NCI-H1694 (cell line): Measurements from ENCODE around the gene ICA1.

ENCODE experiments used
- DNase-seq: peaks from one replicate; lab custom pipeline; 2025; lab: John Stamatoyannopoulos, UW

ICA1 gene

GRCh38 chr7:8160250-8160649 is 101.7 kb downstream of the ICA1 start:
- DNase-seq = no peak

GRCh38 chr7:8159595-8159994 is 102.4 kb downstream of the ICA1 start:
- DNase-seq = no peak

GRCh38 chr7:8157296-8157695 is 104.7 kb downstream of the ICA1 start:
- no peak for DNase-seq

- no peak for DNase-seq
Observed at GRCh38 chr7:8155836-8156235, 106.1 kb downstream of the ICA1 start.

GRCh38 chr7:8154272-8154671 is 107.7 kb downstream of the ICA1 start:
- no peak for DNase-seq

GRCh38 chr7:8152489-8153192 is 109.3 kb downstream of the ICA1 start:
- DNase-seq = no peak

GRCh38 chr7:8151161-8151725 is 110.7 kb downstream of the ICA1 start:
- DNase-seq = no peak

- no peak for DNase-seq
Observed at GRCh38 chr7:8149222-8149621, 112.7 kb downstream of the ICA1 start.

- DNase-seq = no peak
Observed at GRCh38 chr7:8147760-8148463, 114.1 kb downstream of the ICA1 start.

GRCh38 chr7:8146788-8147413 is 115.1 kb downstream of the ICA1 start:
- DNase-seq = no peak

- DNase-seq = no peak
Observed at GRCh38 chr7:8146106-8146787, 115.7 kb downstream of the ICA1 start.

GRCh38 chr7:8144856-8145255 is 117.1 kb downstream of the ICA1 start:
- no peak for DNase-seq

GRCh38 chr7:8143151-8143874 is 118.7 kb downstream of the ICA1 start:
- no peak for DNase-seq

GRCh38 chr7:8142477-8142876 is 119.5 kb downstream of the ICA1 start:
- no peak for DNase-seq

- no peak for DNase-seq
Observed at GRCh38 chr7:8141070-8141469, 120.9 kb downstream of the ICA1 start.

- no peak for DNase-seq
Observed at GRCh38 chr7:8136051-8136730, 125.8 kb downstream of the ICA1 start.

- DNase-seq = no peak
Observed at GRCh38 chr7:8135417-8135816, 126.5 kb downstream of the ICA1 start.

GRCh38 chr7:8134089-8134733 is 127.8 kb downstream of the ICA1 start:
- DNase-seq = no peak

GRCh38 chr7:8133188-8133848 is 128.6 kb downstream of the ICA1 start:
- DNase-seq = no peak
